ENCODE results near the gene DBN1.
A peak's percentile ranks its signal among the peaks of the same experiment; 100 is the strongest.

The DBN1 gene

GRCh38 chr5:177453852-177454396 is 19.5 kb downstream of the DBN1 start:
- TF ChIP-seq CTCF (IDR thresholded peaks at IDR 0.05; ENCODE audit: control insufficient read depth, insufficient read depth, low read depth, low read length, missing control alignments): no peak
- DNase-seq (ENCODE audit: low read depth): no peak
- H3K4me3 ChIP-seq (ENCODE audit: control insufficient read depth, low read depth, low read length): peak overlapping the region; percentile 33

GRCh38 chr5:177452688-177453638 is 20.5 kb downstream of the DBN1 start:
- no peak for TF ChIP-seq CTCF (IDR thresholded peaks at IDR 0.05; ENCODE audit: control insufficient read depth, insufficient read depth, low read depth, low read length, missing control alignments)
- H3K4me3 ChIP-seq (ENCODE audit: control insufficient read depth, low read depth, low read length): no peak overlapping the region
- no peak for DNase-seq (ENCODE audit: low read depth)

DNA sequence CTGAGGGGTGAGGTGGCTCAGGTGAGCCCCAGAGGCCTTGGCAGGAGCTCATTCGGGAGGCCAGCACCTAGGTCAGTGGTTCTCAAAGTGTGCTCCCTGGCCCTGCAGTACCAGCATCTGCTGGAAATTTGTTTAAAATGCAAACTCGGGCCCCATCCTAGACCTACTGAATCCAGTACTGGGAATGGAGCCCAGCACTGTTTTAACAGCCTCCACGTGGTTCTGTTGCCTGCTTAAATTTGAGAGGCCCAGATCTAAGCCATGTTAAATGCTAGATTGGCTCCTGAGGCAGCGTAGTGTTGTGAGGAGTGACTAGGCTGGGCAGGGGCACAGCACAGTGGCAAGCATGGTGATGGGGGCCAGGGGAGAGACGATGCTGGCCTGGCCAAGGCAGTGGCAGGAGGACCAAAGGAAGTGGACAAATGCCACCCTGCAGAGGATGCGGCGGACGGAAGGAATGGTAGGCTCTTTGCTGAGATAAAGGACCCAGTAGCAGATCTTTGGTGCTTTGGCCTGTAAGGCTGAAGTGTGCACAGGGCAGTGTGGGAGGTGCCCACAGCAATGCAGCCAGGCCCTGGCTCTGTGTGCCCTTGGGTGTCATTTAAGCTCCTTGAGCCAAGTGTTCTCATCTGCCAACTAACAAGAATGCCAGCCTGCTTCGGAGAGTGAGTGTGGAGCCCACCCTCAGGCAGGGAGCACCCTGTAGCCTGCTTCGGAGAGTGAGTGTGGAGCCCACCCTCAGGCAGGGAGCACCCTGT is 22.6 kb downstream of the DBN1 start:
- no peak for TF ChIP-seq CTCF (IDR thresholded peaks at IDR 0.05; ENCODE audit: control insufficient read depth, insufficient read depth, low read depth, low read length, missing control alignments)
- DNase-seq (ENCODE audit: low read depth): no peak
- H3K4me3 ChIP-seq (ENCODE audit: control insufficient read depth, low read depth, low read length): no peak overlapping the region

GRCh38 chr5:177449140-177450061 is 24.0 kb downstream of the DBN1 start:
- TF ChIP-seq CTCF (IDR thresholded peaks at IDR 0.05; ENCODE audit: control insufficient read depth, insufficient read depth, low read depth, low read length, missing control alignments): no peak
- no peak for DNase-seq (ENCODE audit: low read depth)
- no peak overlapping the region for H3K4me3 ChIP-seq (ENCODE audit: control insufficient read depth, low read depth, low read length)

GRCh38 chr5:177448244-177448950 is 25.0 kb downstream of the DBN1 start:
- no peak overlapping the region for H3K4me3 ChIP-seq (ENCODE audit: control insufficient read depth, low read depth, low read length)
- no peak for TF ChIP-seq CTCF (IDR thresholded peaks at IDR 0.05; ENCODE audit: control insufficient read depth, insufficient read depth, low read depth, low read length, missing control alignments)
- DNase-seq (ENCODE audit: low read depth): no peak
